ENCODE data around the gene IKZF3.

IKZF3 gene

GRCh38 chr17:39754161-39754957, 109.8 kb downstream of the IKZF3 start:
- H3K4me3 ChIP-seq (replicated peaks; ENCODE audit: low read depth, low read length): peak overlapping the region; percentile 69
- no peaks in the 10 kb centered on the region; the same call in 1 of the 2 replicates for H3K36me3 ChIP-seq (ENCODE audit: control insufficient read depth, insufficient read depth, low read length)
- H3K27me3 ChIP-seq (replicated peaks; ENCODE audit: control insufficient read depth, insufficient read depth, low read length): no peaks in the 10 kb centered on the region
- peak; percentile 100 for DNase-seq (ENCODE audit: extremely low read depth, insufficient read length)
- TF ChIP-seq CTCF (IDR thresholded peaks at IDR 0.05; ENCODE audit: insufficient read depth, low read length, poor library complexity, severe bottlenecking): peak; percentile 63

DNA sequence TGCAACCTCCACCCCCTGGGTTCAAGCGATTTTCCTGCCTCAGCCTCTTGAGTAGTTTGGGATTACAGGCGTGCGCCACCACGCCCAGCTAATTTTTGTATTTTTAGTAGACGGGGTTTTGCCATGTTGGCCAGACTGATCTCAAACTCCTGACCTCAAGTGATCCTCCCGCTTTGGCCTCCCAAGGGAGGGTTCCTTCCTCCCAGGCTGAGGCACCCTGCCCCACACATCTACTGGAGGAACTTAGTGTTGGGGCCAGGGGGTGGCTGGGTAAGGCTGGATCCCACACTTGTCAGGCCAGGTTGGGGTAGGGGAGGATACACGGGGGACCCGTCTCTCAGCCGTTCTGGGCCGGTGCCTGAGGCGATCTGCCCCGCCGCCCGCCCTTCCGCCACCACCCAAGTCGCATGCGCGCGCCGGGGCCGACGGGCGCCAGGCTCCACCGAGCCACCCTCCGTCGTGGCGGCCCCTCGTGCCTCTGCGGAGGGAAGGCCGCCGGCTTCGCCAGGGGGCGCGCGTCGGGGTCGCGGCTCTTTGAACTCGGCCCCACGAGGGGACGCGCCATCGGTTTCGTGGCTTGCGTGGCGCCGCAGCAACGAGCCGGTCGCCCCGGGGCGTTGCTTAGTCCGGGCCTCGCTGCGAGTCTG, 110.5 kb downstream of the IKZF3 start:
- DNase-seq (ENCODE audit: extremely low read depth, insufficient read length): no peak
- Histone ChIP-seq H3K4me3 (replicated peaks; ENCODE audit: low read depth, low read length) (peak overlapping the region; percentile 69), H3K36me3 (ENCODE audit: control insufficient read depth, insufficient read depth, low read length) (no peaks in the 10 kb centered on the region), H3K27me3 (replicated peaks; ENCODE audit: control insufficient read depth, insufficient read depth, low read length) (no peaks in the 10 kb centered on the region)
- no peak for TF ChIP-seq CTCF (IDR thresholded peaks at IDR 0.05; ENCODE audit: insufficient read depth, low read length, poor library complexity, severe bottlenecking)

- Histone ChIP-seq H3K27me3 (replicated peaks; ENCODE audit: control insufficient read depth, insufficient read depth, low read length) (no peaks in the 10 kb centered on the region), H3K36me3 (ENCODE audit: control insufficient read depth, insufficient read depth, low read length) (no peaks in the 10 kb centered on the region), H3K4me3 (replicated peaks; ENCODE audit: low read depth, low read length) (no peak overlapping the region)
- no peak for TF ChIP-seq CTCF (IDR thresholded peaks at IDR 0.05; ENCODE audit: insufficient read depth, low read length, poor library complexity, severe bottlenecking)
- no peak for DNase-seq (ENCODE audit: extremely low read depth, insufficient read length)
Measured at GRCh38 chr17:39752241-39752881, 111.8 kb downstream of the IKZF3 start.

- DNase-seq (ENCODE audit: extremely low read depth, insufficient read length): no peak
- no peak for TF ChIP-seq CTCF (IDR thresholded peaks at IDR 0.05; ENCODE audit: insufficient read depth, low read length, poor library complexity, severe bottlenecking)
- Histone ChIP-seq H3K36me3 (ENCODE audit: control insufficient read depth, insufficient read depth, low read length) (no peaks in the 10 kb centered on the region), H3K27me3 (replicated peaks; ENCODE audit: control insufficient read depth, insufficient read depth, low read length) (no peaks in the 10 kb centered on the region), H3K4me3 (replicated peaks; ENCODE audit: low read depth, low read length) (no peak overlapping the region)
Measured at GRCh38 chr17:39751637-39752036, 112.5 kb downstream of the IKZF3 start.

- Histone ChIP-seq H3K27me3 (replicated peaks; ENCODE audit: control insufficient read depth, insufficient read depth, low read length) (no peaks in the 10 kb centered on the region), H3K36me3 (ENCODE audit: control insufficient read depth, insufficient read depth, low read length) (no peaks in the 10 kb centered on the region), H3K4me3 (replicated peaks; ENCODE audit: low read depth, low read length) (no peak overlapping the region)
- no peak for DNase-seq (ENCODE audit: extremely low read depth, insufficient read length)
- no peak for TF ChIP-seq CTCF (IDR thresholded peaks at IDR 0.05; ENCODE audit: insufficient read depth, low read length, poor library complexity, severe bottlenecking)
Measured at GRCh38 chr17:39751016-39751543, 113.0 kb downstream of the IKZF3 start.

Data from GM06990 (cell line).